HepG2 (cell line): Measurements from ENCODE around the gene TRIM61. TPM values are rescaled to one million over a fixed set of nuclear protein-coding genes. Genes with fewer than 3 reads are reported as not detected.

Experiments
- CTCF ChIP-seq: sonication (generic); formaldehyde crosslinking; IDR thresholded peaks from 2 replicates; pipeline ENCODE4 v1.5.0; 2020; ENCODE audit warnings: mild to moderate bottlenecking, missing genetic modification reagents, moderate library complexity
- MTA3 ChIP-seq: sonication (generic); formaldehyde crosslinking; IDR thresholded peaks from 2 replicates; pipeline ENCODE4 v1.4.0; 2020; ENCODE audit warnings: missing genetic modification reagents
- ZNF205 ChIP-seq: IDR thresholded peaks from 2 replicates; pipeline ENCODE4 v1.6.1; 2018; ENCODE audit warnings: missing biosample characterization, missing genetic modification reagents
- ZNF530 ChIP-seq: sonication (generic); formaldehyde crosslinking; IDR thresholded peaks from 2 replicates; pipeline ENCODE4 v1.5.0; 2020; ENCODE audit warnings: low read depth, mild to moderate bottlenecking, missing genetic modification reagents
- polyA plus RNA-seq, 8 experiments: library from polyadenylated mRNA; depleted of rRNA in 3 of 8; stranded (reverse) in 7 of 8; unstranded in 1 of 8; fragments of >200 nt; fragmentation: Illumina TruSeq in 4 of 8; extraction: Trizol in 4 of 8; gene quantifications; 2 replicates each; pipeline versions ENCODE4 v1.2.1 to v1.2.3, GENCODE V29; 2011 to 2016; ENCODE audit warnings: low read depth in 4 of 8, missing spikeins in 1 of 8, mixed read lengths in 1 of 8; ENCODE audit not compliant: insufficient read depth in 1 of 8
- total RNA-seq, 5 experiments: library from RNA; depleted of rRNA; stranded (reverse); fragments of >200 nt; fragmentation: Illumina TruSeq; extraction: Trizol; gene quantifications; 2 replicates each; pipeline ENCODE4 v1.2.3, GENCODE V29; 2016; ENCODE audit warnings: low read depth in 1 of 5
- TF ChIP-seq, protein P1 (sequence below): IDR thresholded peaks from 2 replicates; pipeline ENCODE4 v1.6.1; 2016; ENCODE audit warnings: missing compliant biosample characterization, missing genetic modification reagents, borderline replicate concordance
- TF ChIP-seq, protein P2 (sequence below): sonication (generic); formaldehyde crosslinking; conservative IDR thresholded peaks from 2 replicates; pipeline ENCODE4 v1.4.0; 2020; ENCODE audit warnings: mild to moderate bottlenecking, missing genetic modification reagents, moderate library complexity

Gene TRIM61
- total and polyA plus RNA-seq, 2 of the 13 experiments (the other 11 are each of a cell fraction or from before 2014, with no cell fraction given) = not detected

GRCh38 chr4:164952551-164952950 is 24.9 kb downstream of the TRIM61 start (continued):
- TF ChIP-seq CTCF (CRISPR knock-in tag) (no peak), ZNF205 (CRISPR knock-in tag) (no peak), MTA3 (no peak), ZNF530 (no peak)
- TF ChIP-seq, protein P1, sequence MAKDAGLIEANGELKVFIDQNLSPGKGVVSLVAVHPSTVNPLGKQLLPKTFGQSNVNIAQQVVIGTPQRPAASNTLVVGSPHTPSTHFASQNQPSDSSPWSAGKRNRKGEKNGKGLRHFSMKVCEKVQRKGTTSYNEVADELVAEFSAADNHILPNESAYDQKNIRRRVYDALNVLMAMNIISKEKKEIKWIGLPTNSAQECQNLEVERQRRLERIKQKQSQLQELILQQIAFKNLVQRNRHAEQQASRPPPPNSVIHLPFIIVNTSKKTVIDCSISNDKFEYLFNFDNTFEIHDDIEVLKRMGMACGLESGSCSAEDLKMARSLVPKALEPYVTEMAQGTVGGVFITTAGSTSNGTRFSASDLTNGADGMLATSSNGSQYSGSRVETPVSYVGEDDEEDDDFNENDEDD (CRISPR knock-in tag) = no peak
- TF ChIP-seq, protein P2, sequence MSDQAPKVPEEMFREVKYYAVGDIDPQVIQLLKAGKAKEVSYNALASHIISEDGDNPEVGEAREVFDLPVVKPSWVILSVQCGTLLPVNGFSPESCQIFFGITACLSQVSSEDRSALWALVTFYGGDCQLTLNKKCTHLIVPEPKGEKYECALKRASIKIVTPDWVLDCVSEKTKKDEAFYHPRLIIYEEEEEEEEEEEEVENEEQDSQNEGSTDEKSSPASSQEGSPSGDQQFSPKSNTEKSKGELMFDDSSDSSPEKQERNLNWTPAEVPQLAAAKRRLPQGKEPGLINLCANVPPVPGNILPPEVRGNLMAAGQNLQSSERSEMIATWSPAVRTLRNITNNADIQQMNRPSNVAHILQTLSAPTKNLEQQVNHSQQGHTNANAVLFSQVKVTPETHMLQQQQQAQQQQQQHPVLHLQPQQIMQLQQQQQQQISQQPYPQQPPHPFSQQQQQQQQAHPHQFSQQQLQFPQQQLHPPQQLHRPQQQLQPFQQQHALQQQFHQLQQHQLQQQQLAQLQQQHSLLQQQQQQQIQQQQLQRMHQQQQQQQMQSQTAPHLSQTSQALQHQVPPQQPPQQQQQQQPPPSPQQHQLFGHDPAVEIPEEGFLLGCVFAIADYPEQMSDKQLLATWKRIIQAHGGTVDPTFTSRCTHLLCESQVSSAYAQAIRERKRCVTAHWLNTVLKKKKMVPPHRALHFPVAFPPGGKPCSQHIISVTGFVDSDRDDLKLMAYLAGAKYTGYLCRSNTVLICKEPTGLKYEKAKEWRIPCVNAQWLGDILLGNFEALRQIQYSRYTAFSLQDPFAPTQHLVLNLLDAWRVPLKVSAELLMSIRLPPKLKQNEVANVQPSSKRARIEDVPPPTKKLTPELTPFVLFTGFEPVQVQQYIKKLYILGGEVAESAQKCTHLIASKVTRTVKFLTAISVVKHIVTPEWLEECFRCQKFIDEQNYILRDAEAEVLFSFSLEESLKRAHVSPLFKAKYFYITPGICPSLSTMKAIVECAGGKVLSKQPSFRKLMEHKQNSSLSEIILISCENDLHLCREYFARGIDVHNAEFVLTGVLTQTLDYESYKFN = no peak
